ENCODE data around the gene MAGEB17. TPM values are rescaled to one million over a fixed set of nuclear protein-coding genes. Genes with fewer than 3 reads are reported as not detected.

The MAGEB17 gene
- total RNA-seq, 3 donors from 2014 or later, result 0.33 to 0.44 TPM; not detected in 1

DNA sequence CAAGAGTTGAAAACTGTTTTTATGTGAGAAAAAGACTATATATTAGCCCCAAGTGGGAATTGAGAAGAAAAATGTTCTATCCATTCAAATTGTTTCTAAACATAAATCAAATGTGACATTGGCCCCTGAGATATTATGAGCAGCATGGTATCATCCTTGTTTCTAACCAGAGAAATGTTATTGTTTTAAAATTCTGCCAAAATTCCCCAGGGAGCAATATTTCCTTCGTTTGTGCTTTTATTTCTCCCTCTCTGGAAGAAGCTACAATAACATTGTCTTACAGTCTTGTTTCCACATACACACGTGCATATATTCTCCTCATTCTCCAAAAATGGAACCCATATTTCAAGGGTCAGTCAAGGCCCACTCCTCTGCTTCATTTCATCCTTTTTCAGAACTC, 46.7 kb downstream of the MAGEB17 start:
- no peak overlapping the region for H3K27ac ChIP-seq
- no peak for DNase-seq (ENCODE audit: low spot score in 2 of 2)
- TF ChIP-seq POLR2AphosphoS5 (IDR thresholded peaks at IDR 0.05), result no peak
- TF ChIP-seq, protein P1, sequence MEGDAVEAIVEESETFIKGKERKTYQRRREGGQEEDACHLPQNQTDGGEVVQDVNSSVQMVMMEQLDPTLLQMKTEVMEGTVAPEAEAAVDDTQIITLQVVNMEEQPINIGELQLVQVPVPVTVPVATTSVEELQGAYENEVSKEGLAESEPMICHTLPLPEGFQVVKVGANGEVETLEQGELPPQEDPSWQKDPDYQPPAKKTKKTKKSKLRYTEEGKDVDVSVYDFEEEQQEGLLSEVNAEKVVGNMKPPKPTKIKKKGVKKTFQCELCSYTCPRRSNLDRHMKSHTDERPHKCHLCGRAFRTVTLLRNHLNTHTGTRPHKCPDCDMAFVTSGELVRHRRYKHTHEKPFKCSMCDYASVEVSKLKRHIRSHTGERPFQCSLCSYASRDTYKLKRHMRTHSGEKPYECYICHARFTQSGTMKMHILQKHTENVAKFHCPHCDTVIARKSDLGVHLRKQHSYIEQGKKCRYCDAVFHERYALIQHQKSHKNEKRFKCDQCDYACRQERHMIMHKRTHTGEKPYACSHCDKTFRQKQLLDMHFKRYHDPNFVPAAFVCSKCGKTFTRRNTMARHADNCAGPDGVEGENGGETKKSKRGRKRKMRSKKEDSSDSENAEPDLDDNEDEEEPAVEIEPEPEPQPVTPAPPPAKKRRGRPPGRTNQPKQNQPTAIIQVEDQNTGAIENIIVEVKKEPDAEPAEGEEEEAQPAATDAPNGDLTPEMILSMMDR (IDR thresholded peaks at IDR 0.05), result no peak
- TF ChIP-seq POLR2A (IDR thresholded peaks at IDR 0.05), result no peak
- no peaks in the 10 kb centered on the region for H3K9me3 ChIP-seq
- H3K27me3 ChIP-seq, result peaks cover 0 to 8% of the 10 kb centered on the region in 2 donors
- no peaks in the 10 kb centered on the region for H3K36me3 ChIP-seq
- H3K4me3 ChIP-seq, result no peak overlapping the region
- no peaks in the 10 kb centered on the region for H3K4me1 ChIP-seq
- intact Hi-C loops (cut with DNase I; ENCODE audit: low total_unique reads), result no loop called here

DNA sequence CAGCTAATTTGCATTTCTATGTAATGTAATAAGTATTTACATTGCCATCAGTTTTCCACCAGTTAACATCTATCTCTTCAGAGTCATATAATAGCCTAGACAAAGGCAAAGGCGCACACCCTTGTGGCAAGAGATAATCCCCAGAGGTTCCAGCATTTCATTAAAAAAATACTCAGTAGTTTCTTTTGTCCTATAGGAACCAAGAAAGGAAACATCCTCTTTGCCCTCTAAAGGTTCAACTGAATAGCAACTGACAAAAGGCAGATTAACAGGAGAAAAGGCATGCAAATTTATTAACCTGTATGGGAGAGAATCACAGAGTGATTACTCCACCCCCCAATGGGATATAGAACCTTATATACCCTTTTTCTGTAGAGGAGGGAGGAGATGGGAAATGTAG, 48.4 kb downstream of the MAGEB17 start:
- Histone ChIP-seq H3K36me3 (no peaks in the 10 kb centered on the region), H3K4me3 (no peak overlapping the region), H3K27ac (no peak overlapping the region), H3K9me3 (no peaks in the 10 kb centered on the region), H3K4me1 (no peaks in the 10 kb centered on the region), H3K27me3 (peaks cover 0 to 6% of the 10 kb centered on the region in 2 donors)
- DNase-seq (ENCODE audit: low spot score in 2 of 2), result no peak
- no peak for TF ChIP-seq POLR2A (IDR thresholded peaks at IDR 0.05)
- no peak for TF ChIP-seq POLR2AphosphoS5 (IDR thresholded peaks at IDR 0.05)
- TF ChIP-seq, protein P1 (IDR thresholded peaks at IDR 0.05), result no peak
- intact Hi-C loops (cut with DNase I; ENCODE audit: low total_unique reads), result no loop called here

Other genes starting within 250 kb of the MAGEB17 start
- 1 to 10 TPM in 2 of 3 donors, not detected in 1; 5.3 to 6.2 TPM for gene GRPR, start 43.9 kb upstream of the MAGEB17 start, total RNA-seq

Data from breast epithelium (tissue), 4 donors.